GM19239 (cell line): Measurements from ENCODE around the gene ZNF483.
"Not testable (repeated sequence)": the region's sequence is repeated elsewhere in the genome, so short reads cannot be mapped to it uniquely, and the experiment has no call there.

Experiments used
- DNase-seq: peaks from one replicate; pipeline ENCODE4 v3.0.0; 2011; ENCODE audit warnings: low spot score; ENCODE audit not compliant: insufficient read length
- FAIRE-seq: peaks from 2 replicates; lab custom pipeline; 2011; peaks lifted over from hg19 to GRCh38; lab: Jason Lieb, UNC

ZNF483 gene

GRCh38 chr9:111525056-111525977 is at the start of gene ZNF483:
Gene ZNF483 (plus strand): TSS chr9:111525179. CDS start chr9:111527396, 2,217 bp downstream.
- FAIRE-seq = peak; percentile 76
- peak; percentile 20 for DNase-seq

GRCh38 chr9:111475195-111475594 is 49.8 kb upstream of the ZNF483 start:
- FAIRE-seq = no peak
- DNase-seq = no peak

- DNase-seq (no peak), FAIRE-seq (no peak)
These were observed 47.3 kb upstream of the ZNF483 start for GRCh38 chr9:111477677-111478076.

- FAIRE-seq (no peak), DNase-seq (no peak)
These were observed 42.9 kb upstream of the ZNF483 start for GRCh38 chr9:111481885-111482636.

GRCh38 chr9:111482694-111483438 is 42.1 kb upstream of the ZNF483 start:
- peak; percentile 64 for FAIRE-seq

GRCh38 chr9:111483439-111483857 is 41.5 kb upstream of the ZNF483 start:
- FAIRE-seq (no peak), DNase-seq (peak; percentile 64)

More at GRCh38 chr9:111482694-111483438, 42.1 kb upstream of the ZNF483 start:
- DNase-seq = peak; percentile 81

GRCh38 chr9:111483858-111484571 is 41.0 kb upstream of the ZNF483 start, which contains the start of gene ECPAS:
Gene ECPAS (minus strand): TSS chr9:111484383. CDS start chr9:111472918, 11,465 bp downstream.
- FAIRE-seq = no peak

GRCh38 chr9:111484572-111484894 is 40.4 kb upstream of the ZNF483 start:
- no peak for DNase-seq
- peak; percentile 86 for FAIRE-seq

More at GRCh38 chr9:111483858-111484571, 41.0 kb upstream of the ZNF483 start, which contains the start of gene ECPAS:
- DNase-seq = peak; percentile 90

GRCh38 chr9:111497196-111497595 is 27.8 kb upstream of the ZNF483 start:
- DNase-seq, FAIRE-seq: not testable (repeated sequence)

- DNase-seq (no peak), FAIRE-seq (no peak)
These were observed 23.9 kb upstream of the ZNF483 start for GRCh38 chr9:111501005-111501562.

GRCh38 chr9:111501648-111502047 is 23.3 kb upstream of the ZNF483 start:
- no peak for FAIRE-seq
- no peak for DNase-seq

GRCh38 chr9:111502506-111502905 is 22.5 kb upstream of the ZNF483 start:
- DNase-seq (no peak), FAIRE-seq (no peak)

GRCh38 chr9:111511581-111511980 is 13.4 kb upstream of the ZNF483 start:
- FAIRE-seq, DNase-seq: not testable (repeated sequence)

GRCh38 chr9:111514967-111515366 is 10.0 kb upstream of the ZNF483 start:
- DNase-seq (no peak), FAIRE-seq (no peak)

GRCh38 chr9:111516061-111516465 is 8.9 kb upstream of the ZNF483 start:
- DNase-seq (no peak), FAIRE-seq (no peak)

- DNase-seq (no peak), FAIRE-seq (no peak)
These were observed 286 bp upstream of the ZNF483 start for GRCh38 chr9:111524731-111525055.

GRCh38 chr9:111527347-111527746 is 2.4 kb downstream of the ZNF483 start:
- DNase-seq (no peak), FAIRE-seq (no peak)

GRCh38 chr9:111529787-111530186 is 4.8 kb downstream of the ZNF483 start:
- no peak for DNase-seq
- no peak for FAIRE-seq

GRCh38 chr9:111531716-111532115 is 6.7 kb downstream of the ZNF483 start:
- FAIRE-seq = no peak

More at GRCh38 chr9:111531716-111532115, 6.7 kb downstream of the ZNF483 start:
- DNase-seq = no peak
